Gastroesophageal sphincter (tissue), 3 donors: ENCODE measurements around the gene PLCH1.

ENCODE experiments used
- POLR2A ChIP-seq, 2 donors: fragments of 450-650 bp; IDR thresholded peaks; one replicate each; pipeline ENCODE4 v1.6.1; 2017; ENCODE audit warnings: antibody characterized with exemption in 2 of 2, mild to moderate bottlenecking in 2 of 2, moderate library complexity in 1 of 2
- TF ChIP-seq, protein P1 (sequence below), 4 experiments: fragments of 200-600 bp in 2 of 4; fragments of 450-650 bp in 2 of 4; sonication (generic) in 1 of 4; IDR thresholded peaks; one replicate each; pipeline ENCODE4 v1.5.1; 2017 to 2019; ENCODE audit warnings: antibody characterized with exemption in 4 of 4, mild to moderate bottlenecking in 2 of 4, moderate library complexity in 2 of 4

DNA sequence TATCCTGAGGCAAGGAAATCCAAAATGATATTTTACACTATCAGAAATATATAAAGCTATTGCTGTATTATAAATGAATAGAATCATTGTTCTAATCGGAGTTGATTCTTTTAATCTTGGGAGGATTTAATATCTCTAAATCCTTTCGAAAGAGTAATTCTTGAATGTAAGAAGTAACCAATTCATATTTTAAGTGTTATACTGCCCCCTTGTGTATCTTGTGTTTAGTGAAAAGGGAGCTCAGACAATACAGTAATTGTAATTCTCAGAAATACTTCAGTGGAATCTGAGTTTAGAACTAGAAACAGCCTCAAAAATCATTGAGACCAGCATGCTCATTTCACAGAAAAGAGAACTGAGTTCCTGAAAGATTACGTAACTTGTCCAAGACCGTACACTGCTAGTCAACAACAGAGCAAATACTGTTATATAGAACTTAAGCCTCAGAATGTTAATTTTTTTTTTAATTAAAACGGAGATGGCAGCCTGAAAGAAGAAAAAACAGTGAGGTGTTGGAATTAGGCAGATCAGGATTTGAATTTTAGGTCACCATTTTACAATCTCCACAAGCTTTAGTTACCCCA lies 42.9 kb downstream of the PLCH1 start:
- TF ChIP-seq, protein P1, sequence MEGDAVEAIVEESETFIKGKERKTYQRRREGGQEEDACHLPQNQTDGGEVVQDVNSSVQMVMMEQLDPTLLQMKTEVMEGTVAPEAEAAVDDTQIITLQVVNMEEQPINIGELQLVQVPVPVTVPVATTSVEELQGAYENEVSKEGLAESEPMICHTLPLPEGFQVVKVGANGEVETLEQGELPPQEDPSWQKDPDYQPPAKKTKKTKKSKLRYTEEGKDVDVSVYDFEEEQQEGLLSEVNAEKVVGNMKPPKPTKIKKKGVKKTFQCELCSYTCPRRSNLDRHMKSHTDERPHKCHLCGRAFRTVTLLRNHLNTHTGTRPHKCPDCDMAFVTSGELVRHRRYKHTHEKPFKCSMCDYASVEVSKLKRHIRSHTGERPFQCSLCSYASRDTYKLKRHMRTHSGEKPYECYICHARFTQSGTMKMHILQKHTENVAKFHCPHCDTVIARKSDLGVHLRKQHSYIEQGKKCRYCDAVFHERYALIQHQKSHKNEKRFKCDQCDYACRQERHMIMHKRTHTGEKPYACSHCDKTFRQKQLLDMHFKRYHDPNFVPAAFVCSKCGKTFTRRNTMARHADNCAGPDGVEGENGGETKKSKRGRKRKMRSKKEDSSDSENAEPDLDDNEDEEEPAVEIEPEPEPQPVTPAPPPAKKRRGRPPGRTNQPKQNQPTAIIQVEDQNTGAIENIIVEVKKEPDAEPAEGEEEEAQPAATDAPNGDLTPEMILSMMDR (IDR thresholded peaks at IDR 0.05): peak; percentile 56 to 73 (median 67)
- TF ChIP-seq POLR2A (IDR thresholded peaks at IDR 0.05): no peak
